ENCODE data around the gene PKMYT1.

The PKMYT1 gene

DNA sequence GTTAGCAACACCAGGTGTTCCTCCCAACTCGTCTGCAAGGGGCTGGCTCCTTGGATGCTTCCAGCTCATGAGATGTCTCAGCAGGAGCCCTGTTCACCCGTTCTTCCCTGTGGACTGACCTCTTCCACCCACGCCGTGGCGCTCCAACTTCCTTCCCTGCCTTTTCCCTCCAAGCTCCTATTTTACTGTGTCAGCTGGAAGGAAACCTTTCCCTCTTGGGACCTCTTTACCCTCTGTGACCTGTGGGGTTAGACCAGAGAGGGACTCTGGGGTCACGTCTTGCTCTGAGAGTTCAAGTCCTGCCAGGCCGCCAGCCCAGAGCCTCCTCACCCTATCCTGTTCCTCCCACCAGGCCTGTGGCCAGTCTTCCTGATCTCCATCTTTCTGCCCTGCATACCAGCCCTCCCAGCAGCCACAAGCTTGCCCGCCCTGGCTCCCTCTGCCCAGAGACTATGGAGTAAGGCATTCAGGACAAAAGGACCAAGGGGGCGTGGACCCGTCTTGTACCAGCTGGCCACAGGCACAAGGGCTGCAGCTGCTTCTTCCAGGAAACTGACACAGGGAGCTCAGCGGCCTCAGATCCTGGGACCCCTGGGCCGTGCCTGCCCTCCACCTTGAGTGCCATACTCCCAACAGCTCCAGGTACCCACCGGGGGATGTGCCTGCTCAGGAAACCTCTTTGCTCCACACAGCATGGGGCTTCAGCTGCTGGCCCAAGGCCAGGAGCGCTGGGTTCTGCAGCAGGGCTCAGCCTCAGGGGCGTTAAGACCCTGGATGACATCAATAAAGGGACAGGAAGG is 8.1 kb downstream of the PKMYT1 start:
- no peak for DNase-seq

DNA sequence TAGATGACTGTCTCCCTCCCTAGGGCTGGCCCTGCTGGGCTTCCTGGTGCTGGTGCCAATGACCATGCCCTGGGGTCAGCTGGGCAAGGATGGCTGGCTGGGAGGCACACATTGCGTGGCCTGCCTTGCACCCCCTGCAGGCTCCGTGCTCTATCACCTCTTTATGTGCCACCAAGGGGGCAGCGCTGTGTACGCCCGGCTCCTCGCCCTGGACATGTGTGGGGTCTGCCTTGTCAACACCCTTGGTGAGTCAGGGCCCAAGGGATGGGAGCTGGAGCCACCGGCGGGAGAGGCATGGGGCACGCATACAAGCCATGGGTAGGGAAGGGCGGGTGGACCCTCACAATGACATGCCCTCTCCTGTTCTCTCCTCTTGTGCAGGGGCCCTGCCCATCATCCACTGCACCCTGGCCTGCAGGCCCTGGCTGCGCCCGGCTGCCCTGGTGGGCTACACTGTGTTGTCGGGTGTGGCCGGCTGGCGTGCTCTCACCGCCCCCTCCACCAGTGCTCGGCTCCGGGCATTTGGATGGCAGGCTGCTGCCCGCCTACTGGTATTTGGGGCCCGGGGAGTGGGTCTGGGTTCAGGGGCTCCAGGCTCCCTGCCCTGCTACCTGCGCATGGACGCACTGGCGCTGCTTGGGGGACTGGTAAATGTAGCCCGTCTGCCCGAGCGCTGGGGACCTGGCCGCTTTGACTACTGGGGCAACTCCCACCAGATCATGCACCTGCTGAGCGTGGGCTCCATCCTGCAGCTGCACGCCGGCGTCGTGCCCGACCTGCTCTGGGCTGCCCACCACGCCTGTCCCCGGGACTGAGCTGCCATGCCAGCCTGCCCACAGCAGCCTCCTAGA is 8.9 kb downstream of the PKMYT1 start:
- DNase-seq = no peak

DNA sequence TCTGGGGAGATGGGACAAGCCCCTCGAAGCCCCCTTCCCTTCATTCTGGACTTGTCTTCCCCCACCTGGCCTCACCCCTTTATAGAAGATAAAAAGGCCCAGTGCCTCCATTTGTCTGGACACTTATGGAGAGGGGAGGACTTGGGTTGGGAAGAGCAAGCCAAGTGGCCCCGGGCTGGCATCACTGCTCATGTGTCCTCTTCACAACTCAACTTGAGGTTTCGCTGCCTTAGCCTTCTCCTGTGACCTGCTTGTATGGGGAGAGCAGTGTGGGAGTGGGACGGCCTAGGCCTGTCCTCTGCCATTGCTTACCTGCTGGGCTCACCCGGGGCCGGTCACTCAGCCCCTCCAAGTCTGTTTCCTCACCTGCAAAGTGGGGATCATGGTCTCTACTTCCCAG is 9.7 kb downstream of the PKMYT1 start:
- DNase-seq = no peak

DNA sequence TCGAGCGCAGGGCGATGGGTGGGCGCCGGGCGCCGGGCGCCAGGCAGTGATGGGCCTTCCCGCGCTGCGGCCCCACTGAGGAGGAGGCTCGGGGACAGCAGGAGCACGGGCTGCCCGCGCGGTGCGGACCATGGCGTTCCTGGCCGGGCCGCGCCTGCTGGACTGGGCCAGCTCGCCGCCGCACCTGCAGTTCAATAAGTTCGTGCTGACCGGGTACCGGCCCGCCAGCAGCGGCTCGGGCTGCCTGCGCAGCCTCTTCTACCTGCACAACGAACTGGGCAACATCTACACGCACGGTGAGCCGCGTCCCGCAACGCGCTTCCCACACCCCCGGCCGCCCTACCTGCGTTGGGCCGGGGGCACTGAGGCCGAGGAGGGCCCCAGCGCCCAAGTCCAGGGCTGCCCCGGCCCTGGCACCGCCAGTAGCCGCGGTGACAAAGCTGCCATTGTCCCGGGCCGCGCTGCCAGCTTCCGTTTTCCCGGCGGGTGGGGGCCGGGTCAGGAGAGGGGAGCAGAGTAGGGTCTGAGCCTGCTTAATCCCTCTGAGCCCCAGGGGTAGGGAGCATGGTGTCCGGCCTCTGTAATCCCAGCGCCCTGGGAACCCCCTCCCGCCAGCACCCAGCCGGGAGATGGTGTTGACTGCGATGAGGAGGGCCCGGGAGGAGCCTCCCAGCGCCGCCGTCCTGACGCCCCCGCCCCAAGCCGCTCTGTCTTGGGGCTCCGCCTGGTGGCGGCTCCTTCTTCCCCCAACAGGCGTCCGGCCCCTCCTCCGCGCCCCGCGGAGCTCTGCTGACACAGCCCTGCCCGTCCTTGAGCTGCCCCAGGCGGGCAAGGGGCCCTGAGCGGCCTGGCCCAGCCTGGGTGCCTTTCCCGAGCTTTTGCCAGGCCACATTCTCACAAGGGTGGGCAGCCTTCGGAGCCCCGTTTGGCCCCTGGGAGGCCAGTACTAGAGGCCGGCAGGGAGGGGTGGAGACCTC is 10.4 kb downstream of the PKMYT1 start:
- DNase-seq = peak; percentile 44

DNA sequence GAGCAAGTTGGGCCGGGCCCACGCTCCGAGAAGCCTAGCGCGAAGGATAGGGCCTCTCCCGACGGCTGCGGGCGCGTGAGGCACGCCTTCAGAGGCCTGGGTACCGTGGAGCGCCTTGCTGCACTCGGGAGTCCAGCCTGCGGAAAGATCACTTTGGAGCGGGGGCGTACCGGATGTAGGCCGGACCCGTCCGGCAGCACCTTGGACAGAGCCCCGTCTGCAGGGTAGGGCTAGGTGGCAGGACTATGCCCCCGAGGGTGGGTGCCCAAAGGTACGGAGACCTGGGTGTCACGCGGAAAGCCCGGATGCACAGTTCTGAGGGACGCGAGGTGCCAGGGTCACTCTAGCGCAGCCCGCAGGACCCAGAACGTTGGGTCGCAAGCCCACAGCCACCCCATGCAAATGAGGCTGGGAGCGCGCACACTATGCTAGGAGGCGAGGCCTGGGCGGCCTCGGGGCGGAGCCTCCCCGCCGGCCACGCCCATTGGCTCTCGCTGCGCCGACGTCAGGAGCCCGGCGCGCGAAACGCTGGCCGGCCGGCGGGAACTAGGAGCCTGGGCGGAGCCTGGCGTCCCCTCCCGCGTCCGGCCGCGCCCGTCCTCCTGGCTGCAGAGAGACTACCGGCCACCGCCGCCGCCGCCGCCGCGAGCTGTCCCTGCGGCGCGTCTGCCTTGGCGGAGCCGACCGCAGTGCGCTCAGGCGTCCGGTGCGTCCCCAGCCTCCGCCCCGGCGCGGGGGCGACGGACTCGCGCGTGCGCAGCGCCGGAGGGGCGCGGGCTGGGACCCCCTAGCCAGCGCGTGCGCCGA is 11.3 kb downstream of the PKMYT1 start, which contains the start of gene PAQR4:
Gene PAQR4, plus strand, starts transcription at position 611 of the 807 bp plus-strand sequence. CDS start 327 bp downstream, outside the sequence.
- DNase-seq = peak; percentile 88

DNA sequence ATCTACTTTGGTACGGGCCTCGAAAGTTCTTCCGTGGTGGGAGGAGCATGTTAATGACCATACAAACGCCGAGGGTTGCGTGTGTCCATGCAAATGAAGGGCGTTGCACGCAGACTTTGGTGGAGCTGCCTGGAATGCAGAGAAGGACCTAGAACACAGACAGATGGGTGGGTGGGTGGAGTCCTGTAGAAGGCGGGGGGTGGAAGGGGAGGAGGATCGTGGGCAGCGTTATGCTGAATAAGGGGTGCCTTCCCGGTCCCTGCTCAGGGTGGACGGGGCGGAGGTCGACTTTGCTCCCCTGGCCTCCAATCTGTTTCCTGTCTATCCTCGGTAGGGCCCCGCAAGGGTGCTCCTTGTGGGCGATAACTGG is 11.9 kb downstream of the PKMYT1 start:
- DNase-seq = no peak

DNA sequence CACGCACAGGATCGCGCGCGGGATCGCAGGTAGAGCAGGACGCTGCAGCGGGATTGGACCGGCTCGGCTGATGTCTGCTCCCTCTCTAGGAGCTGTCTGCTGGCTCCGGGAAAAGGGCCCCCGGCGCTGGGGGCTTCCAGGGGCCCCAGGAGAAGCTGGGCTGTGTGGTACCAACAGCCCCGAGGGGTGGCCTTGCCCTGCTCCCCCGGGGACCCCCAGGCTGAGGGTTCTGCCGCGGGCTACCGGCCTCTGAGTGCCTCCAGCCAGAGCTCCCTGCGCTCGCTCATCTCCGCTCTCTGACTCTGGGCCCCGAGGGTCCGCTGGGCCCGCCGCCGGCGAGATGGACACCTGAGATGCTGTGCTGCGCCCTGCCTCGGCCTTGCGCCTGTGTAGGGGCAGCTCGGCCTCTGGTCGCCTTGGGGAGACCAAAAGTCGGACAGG is 12.5 kb downstream of the PKMYT1 start:
- no peak for DNase-seq

DNA sequence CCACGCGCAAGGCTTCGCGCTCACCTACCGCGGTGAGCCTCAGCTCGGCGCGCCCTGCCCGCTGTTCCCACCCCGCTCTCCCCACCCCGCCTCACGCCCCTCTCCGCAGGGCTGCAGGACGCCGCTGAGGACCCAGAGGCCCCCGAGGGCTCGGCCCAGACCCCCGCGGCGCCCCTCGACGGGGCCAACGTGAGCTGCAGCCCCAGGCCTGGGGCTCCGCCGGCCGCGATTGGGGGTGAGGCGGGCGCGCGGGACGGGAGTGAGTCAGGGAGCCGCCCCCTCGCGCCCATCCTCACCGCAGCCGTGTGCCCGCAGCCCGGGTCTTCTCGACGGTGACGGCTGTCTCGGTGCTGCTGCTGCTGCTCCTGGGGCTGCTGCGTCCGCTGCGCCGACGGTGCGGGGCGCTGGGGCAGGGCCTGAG is 13.0 kb downstream of the PKMYT1 start:
- DNase-seq = no peak

DNA sequence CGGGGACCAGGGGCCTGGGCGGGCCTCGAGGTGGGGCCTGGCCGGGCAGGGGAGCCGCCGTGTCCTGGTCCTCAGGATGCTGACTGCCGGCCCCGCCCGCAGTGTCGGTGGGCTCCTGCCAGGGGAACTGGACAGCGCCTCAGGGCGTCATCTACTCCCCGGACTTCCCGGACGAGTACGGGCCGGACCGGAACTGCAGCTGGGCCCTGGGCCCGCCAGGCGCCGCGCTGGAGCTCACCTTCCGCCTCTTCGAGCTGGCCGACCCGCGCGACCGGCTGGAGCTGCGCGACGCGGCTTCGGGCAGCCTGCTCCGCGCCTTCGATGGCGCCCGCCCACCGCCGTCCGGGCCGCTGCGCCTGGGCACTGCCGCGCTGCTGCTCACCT is 13.4 kb downstream of the PKMYT1 start:
- DNase-seq = no peak

DNA sequence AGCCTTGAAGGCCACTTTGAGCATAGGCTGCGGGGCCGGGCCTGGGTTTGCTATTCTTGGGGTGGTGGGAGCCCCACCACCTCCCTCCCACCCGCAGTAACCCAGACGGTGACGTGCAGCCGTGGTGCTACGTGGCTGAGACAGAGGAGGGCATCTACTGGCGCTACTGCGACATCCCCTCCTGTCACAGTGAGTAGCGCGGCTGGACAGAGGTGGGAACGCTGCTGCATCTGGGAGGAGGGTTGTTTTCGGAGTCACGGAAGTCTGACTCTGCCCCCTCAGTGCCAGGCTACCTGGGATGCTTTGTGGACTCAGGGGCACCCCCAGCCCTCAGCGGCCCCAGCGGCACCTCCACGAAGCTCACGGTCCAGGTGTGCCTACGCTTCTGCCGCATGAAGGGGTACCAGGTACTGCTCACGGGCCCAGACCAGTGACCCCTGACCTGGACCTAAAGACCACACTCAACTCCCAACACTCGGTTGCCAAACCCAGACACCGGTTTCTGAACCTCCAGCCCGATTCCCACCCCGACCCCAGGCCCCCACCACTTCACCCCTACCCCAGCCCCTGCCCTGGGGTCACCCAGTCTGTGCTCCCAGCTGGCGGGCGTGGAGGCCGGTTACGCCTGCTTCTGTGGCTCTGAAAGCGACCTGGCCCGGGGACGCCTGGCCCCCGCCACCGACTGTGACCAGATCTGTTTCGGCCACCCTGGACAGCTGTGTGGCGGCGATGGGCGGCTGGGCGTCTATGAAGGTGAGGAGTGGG is 14.0 kb downstream of the PKMYT1 start:
- no peak for DNase-seq

DNA sequence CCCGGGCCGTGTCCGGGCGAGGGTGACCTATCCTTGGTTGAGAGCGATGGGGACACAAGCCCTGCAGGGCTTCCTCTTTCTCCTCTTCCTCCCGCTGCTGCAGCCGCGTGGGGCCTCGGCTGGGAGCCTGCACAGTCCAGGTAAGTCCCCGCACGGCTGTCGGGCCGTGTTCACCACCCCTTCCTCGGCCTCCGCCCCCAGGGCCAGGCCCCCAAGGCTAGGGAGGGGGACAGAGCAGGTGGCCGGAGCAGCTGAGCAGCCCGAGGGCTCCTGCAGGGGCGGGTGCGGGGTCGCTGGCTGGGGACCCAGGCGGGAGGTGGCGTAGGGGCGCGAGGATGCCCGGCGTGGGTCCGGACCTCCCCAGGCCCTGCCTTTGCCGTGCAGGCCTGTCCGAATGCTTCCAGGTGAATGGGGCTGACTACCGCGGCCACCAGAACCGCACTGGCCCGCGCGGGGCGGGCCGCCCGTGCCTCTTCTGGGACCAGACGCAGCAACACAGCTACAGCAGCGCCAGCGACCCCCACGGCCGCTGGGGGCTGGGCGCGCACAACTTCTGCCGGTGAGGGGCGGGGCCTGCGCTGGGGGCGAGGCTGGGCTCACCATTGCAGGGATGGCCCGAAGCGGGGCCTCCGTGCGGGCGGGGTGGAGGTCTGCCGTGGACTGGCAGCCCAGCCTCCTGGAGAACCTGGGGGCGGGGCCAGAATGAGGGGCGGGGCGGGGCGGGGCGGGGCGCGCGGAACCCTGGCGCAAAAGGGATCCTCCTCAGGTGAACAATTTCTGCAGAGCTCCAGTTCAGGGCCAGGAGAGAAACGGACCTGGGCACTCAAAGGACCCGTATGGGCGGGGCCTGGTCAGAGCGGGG is 15.5 kb downstream of the PKMYT1 start:
- DNase-seq = no peak

DNA sequence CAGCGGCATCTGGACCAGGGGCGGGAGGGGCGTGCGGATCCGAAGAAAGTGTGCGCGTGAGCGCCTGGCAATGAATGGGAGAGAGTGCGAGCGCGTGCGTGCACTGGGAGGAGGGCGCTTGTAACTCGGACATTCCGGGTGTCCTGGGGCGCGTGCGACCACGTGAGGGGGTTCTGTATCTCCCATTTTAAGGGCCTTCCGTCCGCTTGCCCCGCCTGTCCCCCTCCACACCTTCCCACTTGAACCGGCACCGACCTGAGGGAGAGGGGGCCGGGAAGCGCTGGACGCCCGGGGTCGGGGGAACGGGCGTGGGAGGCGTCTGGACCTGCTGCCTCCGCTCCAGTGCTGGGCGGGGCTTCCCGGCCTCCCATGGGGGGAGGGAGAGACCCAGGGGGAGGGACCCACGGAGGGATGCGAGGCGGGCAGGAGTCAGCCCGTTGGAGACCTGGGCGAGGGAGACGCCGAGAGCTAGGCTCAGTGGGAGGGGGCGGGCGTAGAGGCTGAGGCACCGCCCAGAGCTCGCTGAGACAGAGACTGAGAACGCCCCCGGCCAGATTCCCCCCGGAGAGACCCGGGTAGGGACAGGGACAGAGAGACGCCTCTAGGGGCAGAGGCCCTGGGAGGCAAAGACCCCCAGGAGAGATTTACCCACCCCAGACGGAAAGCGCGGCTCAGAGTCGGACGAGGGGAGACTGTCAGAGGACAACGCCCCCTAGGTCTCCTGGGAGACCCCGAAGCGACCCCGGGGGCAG is 16.3 kb downstream of the PKMYT1 start, which contains the start of gene KREMEN2:
Gene KREMEN2, plus strand, starts transcription at position 553 of the 752 bp plus-strand sequence. CDS start 246 bp downstream, outside the sequence.
- DNase-seq = no peak

DNA sequence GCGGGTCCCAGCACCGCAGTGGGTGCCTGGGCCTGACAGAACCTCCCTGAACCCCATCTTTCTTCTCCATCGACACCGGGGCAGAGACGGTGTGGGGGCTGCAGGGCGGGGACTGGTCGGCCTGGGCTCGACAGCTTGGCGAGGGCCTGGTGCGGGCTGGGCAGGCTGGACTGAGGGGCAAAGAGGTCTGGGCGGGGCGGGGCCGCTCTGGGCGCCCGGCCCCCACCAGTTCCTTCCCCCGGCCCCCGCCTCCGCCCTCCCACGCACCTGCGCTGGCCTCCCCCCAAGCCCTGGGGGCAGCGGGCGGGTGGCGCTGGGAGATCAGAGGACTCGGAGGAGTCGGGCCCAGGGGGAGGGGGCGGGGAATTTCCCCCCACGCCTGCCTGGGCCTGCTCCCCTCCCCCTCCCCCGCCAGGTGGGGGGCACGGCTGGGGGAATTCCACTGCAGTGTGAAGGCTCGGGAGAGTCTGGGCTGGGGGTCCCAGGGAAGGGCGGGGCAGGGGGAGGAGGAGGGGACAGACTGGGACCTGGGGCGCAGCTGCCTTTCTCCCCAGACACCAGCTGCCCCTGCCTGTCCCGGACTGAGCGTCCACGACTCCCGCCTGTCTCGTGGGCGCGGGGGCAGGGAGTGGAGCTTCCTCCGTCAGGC is 17.0 kb downstream of the PKMYT1 start:
- DNase-seq = no peak

DNA sequence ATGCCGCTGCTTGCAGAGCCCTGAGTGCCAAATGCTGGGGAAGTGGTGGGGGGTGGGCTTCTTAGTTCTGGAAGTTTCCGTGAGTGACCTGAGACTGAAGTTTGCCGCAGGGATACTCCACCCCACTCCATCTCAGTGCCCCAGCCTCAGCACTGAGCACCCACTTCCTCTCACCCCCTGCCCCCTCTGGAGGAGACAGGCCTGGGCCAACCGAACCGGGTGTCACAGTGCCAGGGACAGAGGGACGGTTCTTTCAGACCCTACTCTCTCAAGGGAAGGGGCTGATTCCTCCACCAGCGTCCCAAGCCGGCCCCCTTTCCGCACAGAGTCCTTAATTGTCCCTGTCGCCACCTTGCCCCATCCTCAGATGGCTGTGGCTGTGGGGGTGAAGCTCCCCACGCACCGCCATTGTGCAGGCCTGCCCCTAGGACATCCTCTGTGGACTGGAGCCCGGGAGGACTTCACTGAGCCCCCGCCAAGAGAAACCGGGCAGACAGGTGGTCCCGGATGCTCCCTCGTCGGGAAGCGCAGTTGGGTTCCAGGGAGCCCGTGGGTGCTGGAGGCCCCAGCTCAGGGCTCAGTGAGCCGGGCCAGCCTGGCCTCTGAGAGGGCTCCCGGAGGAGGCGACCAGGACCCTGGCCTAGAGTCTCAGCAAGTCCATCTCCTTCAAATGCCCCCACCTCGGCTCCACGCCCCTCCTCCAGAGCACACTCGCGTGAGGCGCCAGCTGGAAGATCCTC is 17.7 kb downstream of the PKMYT1 start:
- no peak for DNase-seq

DNA sequence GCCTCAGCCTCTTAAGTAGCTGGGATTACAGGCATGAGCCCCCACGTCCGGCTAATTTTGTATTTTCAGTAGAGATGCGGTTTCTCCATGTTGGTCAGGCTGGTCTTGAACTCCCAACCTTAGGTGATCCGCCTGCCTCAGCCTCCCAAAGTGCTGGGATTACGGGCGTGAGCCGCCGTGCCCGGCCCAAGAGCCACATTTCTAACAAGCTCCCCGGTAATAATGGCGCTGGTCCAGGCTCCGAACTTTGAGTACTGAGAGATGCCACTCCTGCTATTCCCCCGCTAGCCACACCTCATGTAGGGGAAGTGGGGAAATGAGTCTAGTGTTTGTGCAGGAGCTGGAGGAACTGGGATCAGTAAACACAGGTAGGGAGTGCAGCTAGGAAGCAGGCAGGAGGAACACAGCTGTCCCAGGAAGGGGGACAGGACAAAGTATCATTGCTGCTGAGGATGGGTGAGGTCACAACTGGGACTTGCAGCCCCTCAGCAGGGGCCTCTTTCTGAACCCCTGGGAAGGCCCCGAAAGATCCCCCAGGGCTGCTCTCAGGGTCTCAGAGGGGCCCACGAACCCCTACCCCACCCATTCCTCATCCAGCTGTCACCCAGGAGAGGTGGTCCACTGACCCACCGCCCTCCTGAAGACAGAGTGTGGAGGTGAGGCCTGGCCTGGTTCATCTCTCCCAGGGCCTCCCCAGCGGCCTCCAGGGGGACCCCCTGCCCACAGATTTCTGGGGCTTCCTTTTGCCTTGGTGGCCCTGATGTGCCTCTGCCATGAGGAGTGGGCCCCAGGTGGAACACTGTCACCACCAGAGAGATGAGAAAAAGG is 19.8 kb downstream of the PKMYT1 start:
- DNase-seq = no peak

DNA sequence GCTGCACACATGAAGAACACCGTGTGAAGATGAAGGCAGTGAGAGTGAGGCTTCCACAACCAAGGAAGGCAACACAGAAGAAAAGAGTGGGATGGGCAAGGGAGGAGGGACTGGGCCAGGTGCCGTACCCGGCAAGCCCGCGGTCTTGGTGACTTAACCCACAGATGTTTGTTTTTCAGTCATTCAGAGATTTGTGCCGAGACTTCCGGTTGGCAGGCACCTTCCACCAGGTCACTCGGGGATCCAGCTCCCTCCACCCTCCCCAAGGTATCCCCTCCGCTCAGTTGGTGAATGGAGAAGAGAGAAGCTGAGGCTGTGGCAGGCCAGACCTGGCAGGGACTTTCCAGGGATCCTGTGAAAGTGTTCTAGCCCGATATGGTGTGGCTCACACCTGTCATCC is 21.0 kb downstream of the PKMYT1 start:
- no peak for DNase-seq

DNA sequence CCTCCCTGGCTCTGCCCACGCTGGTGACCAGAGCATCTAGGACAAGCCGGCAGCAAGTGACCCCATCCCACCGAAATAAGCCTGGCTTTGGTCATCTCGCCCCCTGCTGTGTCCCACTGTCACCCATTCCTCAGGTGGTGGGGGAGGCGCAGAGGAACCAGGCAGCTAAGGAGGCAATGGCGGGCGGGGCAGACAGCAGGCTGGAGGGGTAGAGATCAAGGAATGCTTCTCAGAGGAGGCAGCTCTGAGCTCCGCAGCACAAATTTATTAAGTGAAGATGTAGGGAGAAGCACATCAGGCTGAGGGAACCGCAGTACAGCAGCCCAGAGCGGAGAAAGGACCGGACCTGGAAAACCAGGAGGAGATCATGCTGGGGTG is 23.7 kb downstream of the PKMYT1 start:
- no peak for DNase-seq

Data from HCEC 1CT (cell line).